Hematopoietic multipotent progenitor cell (in vitro differentiated cells): ENCODE data around the gene PTPN5. TPM values are rescaled to one million over a fixed set of nuclear protein-coding genes. Genes with fewer than 3 reads are reported as not detected.
"Not testable (repeated sequence)": the region's sequence is repeated elsewhere in the genome, so short reads cannot be mapped to it uniquely, and the experiment has no call there.

Experiments
- DNase-seq, 3 donors: peaks; one replicate each; pipeline ENCODE4 v3.0.0-alpha.2; 2011 to 2015; ENCODE audit warnings: low read depth in 2 of 3, low spot score in 2 of 3
- total RNA-seq: library from RNA; depleted of rRNA; stranded (reverse); fragments of >200 nt; gene quantifications from one replicate; pipeline ENCODE4 v1.2.3, GENCODE V29; 2012

PTPN5 gene
- total RNA-seq, 1 donor, result under 0.01 TPM

DNA sequence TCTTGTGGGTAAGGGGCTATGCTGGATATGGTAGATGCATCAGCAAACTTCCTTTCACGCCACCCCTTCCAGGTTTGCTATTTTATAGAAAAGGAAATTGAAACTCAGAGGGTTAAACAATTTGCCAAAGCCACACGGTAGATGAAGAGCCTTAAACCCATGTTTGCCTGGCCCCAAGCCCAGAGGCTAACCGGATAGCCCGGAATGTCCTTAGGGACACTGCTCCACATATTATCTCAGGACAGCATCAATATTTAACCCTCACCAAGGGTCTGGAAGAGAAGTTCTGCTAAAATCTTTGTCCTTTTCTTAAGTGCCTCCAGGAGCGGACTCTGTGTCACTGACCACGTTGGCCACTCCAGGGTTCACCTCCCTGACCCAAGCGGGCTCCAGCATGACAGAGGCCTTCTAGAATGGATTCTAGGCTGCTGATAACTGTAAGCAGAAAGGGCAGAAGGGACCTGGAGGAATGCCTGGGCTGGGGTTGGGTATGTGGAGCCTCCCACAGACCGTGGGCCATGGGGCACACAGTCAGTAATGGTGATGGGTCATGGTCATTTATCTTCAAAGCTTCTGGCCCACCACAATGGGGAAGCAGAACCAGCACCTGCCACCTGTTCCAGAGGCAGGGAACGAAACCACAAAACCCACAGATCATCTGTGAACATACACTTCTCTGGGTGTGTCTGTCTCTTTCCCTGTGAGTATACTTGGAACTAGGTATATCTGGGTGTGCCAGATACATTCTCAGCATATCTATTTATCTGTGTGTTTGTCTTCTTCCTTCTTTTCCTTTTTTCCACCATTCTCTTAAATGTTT is 98.4 kb downstream of the PTPN5 start:
- DNase-seq, result no peak

DNA sequence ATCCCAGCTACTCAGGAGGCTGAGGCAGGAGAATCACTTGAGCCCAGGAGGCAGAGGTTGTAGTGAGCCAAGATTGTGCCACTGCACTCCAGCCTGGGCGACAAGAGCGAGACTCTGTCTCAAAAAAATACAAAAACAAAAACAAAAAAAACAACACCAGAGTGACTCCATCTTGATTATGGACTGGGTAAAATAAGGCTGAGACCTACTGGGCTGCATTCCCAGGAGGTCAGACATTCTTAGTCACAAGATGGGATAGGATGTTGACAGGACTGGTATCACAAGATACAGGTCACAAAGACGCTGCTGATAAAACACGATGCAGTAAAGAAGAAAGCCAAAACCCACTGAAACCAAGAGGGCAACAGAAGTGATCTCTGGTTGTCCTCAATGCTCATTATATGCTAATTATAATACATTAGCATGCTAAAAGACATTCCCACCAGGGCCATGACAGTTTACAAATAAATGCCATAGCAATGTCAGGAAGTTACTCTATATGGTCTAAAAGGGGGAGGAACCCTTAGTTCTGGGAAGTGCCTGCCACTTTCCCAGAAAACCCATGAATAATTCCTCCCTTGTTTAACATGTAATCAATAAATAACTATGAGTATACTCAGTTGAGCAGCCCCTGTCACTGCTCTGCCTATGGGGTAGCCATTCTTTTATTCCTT is 100.0 kb downstream of the PTPN5 start:
- DNase-seq, result not testable (repeated sequence)

DNA sequence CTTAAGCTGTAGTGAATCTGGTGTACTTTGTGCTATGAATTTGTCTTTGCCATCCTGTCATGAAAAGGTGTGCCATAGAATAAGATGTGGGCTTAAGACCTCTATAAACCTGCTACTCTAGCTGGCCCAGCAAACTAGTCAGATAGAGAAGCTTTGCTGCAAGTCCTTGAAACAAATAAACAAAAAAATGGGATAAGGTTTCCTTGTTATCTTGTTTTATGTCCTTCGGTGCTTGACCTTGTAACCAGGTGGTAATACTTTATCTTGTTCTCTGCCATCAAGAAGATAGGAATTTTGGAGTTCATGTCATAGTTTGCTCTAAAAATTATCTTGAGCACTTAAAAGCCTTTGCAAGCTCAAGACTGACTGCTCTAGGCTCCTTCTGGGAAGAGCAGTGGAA is 107.3 kb downstream of the PTPN5 start:
- DNase-seq, result no peak

DNA sequence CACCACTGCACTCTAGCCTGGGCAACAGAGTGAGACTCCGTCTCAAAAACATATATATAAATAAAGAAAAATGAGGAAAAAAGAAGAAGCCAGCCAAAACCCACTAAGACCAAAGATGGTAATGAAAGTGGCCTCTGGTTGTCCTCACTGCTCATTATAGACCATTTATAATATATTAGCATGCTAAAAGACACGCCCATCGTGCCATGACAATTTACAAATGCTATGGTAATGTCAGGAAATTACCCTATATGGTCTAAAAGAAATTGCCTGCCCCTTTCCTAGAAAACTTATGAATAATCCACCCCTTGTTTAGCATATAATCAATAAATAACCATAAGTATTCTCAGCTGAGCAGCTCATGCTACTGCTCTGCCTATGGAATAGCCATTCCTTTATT is 109.1 kb downstream of the PTPN5 start:
- no peak for DNase-seq

DNA sequence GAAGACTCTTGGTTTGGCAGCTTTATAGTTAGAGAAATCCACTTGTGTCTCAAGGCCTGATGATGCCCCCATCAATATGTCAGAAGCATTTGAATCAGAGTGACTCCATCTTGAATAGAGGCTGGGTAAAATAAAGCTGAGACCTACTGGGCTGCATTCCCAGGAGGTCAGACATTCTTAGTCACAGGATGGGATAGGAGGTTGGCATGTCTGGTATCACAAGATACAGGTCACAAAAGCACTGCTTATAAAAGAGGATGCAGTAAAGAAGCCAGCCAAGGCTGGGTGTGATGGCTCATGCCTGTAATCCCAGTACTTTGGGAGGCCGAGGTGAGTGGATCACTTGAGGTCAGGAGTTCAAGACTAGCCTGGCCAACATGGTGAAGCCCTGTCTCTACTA is 109.6 kb downstream of the PTPN5 start:
- DNase-seq, result not testable (repeated sequence)

Other genes starting within 250 kb of the PTPN5 start
- gene UEVLD, start 203.1 kb downstream of the PTPN5 start, total RNA-seq, result 3.5 TPM
- gene MISFA, start 192.0 kb downstream of the PTPN5 start, total RNA-seq, result not detected
- 20.5 TPM for gene SPTY2D1, start 157.5 kb downstream of the PTPN5 start, total RNA-seq
- gene TMEM86A, start 93.0 kb downstream of the PTPN5 start, total RNA-seq, result 6.2 TPM
- 0.54 TPM for gene IGSF22, start 65.6 kb downstream of the PTPN5 start, total RNA-seq
- 0.27 TPM for gene MRGPRX1, start 147.6 kb upstream of the PTPN5 start, total RNA-seq